Measurements from ENCODE around the gene GFOD2. TPM values are rescaled to one million over a fixed set of nuclear protein-coding genes. Genes with fewer than 3 reads are reported as not detected.

Gene GFOD2
- total RNA-seq, 1 experiment from 2014 or later: 18.6 TPM

DNA sequence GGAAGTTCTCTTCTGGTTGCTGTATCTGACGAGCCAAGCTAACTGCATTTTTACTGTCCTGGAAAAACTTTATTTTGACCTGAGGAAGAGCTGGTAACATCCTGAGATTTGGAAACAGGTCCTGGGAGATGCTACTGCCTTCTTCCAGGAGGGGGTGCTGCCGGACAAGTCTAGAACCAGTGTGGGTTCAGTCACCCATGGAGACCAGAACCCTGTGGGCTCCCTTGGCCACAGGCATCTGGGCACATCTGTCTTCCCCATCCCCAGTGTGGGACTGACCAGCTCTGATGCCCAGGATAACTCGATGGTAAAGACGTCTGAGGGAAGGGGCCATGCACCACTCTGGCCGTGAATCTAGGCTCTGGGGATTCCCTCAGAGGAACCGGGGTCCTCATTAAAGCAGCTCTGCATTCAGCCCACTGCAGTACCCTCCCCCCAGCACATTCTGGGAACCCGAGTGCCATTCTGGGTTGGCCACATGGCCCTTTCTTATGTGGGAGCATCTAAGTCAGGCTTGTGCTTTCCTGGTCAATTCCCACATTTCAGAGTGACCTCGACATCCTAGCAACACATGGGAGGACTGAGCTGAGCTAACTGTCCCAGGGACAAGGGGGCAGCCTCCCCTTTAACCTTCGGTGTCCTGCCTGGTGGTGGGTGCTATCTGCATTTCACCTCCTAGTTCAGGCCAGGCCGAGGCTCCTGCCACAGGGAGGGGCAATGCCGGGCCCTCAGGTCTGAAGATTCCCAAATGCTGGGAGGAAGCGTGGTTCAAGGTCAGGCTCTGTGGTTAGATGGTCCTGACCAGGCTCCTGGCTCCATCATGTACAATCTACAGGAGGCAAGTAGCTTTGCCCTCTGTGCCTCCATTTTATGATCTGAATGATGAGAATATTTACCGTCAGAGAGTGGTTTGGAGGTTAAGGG lies 46.1 kb downstream of the GFOD2 start:
- DNase-seq (ENCODE audit: low read depth): peak; percentile 67

DNA sequence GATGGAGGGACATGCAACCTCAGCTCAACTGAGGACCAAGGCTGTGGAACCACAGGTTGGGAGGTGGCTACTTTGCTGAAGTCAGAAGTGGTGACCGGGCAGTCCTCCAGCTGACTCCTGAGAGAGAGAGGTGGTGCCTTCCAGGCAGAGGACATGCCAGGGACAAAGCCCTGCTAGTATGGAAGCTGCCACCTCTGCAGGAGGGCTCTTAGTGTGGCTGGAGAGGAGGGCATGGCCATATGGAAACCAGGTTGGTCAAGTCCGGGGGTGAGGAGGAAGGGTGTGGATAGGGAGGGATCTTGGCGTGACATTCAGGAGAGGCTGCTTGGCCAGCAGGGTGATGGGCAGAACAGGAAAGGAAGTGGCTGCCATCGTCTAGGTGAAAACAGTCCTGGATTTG lies 46.8 kb downstream of the GFOD2 start:
- DNase-seq (ENCODE audit: low read depth): no peak

DNA sequence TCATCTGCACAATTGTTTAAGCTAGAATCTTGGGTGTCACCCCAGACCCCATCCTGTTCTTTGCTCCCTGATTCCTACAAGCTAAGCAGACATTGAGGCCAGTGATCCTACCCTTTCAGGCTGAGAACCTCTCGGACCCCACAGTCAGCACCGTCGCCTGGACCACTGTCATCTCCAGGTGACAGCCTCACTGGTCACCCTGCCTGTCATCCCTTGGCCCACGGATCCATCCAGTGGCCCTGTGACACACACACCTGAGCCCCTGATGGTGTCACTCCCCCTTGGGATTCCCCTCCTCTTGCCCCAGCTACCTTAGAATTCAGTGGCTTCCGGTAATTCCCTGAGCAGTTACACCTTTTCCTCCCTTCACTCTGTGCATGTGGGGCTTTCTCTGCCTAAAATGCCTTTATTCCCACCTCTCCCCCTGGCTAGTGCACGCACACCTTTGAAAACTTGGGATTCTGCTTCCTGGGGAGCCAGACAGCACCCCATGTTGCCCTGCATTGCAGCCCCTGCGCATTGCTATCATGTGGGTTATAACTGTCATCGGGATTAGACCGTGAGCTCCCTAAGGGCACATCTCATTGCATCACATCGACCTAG lies 49.5 kb downstream of the GFOD2 start:
- no peak for DNase-seq (ENCODE audit: low read depth)

DNA sequence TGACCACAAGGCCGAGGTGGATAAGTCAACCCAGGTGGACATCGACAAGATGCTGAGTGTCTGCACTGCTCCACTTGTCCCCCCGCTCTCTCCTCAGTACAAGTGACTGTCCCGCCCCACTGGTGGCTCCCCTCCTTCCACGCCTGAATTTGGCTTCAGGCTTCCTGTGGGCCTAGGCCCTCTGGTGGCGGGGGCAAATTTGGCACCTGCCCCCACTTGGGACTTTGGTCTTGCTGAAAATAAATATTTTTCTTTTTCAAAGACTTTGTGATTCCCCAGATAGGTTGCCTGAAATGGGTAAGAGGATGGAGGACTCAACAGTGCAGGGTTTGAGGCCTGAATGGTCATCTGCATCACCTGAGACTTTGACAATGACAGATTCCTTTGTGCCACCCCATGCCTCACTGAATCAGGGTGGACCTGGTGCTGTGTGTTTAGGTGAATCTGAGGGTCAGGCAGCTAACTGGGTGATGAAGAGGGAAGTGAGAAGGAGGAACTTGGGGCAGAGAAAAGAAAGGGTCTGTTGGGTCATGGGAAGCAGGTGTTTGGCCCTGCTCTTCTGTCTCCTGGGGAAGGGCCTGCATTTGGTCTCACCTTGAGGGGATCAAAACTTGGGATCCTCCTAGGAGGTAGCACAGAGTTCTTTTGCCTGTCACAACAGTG lies 50.5 kb downstream of the GFOD2 start:
- DNase-seq (ENCODE audit: low read depth): no peak

DNA sequence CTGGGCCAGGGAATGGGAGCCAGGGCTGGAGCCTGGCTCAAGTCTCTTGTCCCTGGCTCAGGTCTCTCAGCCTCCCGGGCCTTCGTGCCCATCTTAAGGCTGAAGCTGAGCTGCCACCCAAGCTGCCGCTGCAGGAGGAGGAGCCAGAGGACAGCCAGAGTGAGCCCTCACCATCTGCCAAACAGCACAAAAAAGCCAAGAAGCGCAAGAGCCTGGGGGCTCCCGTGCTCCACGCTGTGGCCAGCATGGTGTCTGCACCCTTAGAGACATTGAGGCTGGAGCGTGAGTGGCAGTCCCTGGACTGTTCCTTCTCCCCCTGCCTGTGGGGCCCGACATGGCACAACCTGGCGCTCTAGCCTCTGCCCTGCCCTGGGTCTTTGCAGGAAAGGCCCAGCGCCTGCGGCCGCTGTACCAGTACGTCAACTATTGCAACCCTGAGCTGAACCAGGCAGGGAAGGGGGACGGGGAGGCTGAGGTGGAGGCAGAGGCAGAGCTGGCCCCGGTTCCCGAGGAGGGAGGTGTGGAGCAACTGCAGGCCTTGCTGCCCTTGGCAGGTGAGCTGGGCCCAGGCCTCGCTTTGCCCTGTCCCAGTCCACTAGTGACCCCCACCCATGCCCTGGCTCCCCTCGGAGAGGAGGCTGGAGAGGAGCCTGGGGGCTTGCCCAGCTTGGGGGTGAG lies 51.2 kb downstream of the GFOD2 start:
- peak; percentile 96 for DNase-seq (ENCODE audit: low read depth)

DNA sequence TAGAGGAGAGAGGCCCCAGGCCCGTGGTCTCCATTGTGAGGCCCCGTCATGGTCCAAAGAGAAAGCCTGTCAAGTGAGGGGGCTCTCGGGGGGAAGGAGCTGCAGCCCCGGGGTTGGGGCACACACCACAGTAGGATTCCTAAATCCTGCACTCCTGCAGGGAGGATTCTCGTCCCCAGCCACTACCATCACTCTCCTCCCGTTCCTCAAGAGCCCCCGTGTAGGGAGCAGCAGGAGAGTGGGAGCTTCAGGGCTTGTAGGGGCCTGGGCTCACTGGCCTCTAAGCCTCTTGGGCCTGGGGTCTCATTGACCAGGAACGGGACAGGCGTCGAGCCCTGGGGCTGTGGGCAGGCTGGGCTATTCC lies 51.7 kb downstream of the GFOD2 start:
- DNase-seq (ENCODE audit: low read depth): no peak

DNA sequence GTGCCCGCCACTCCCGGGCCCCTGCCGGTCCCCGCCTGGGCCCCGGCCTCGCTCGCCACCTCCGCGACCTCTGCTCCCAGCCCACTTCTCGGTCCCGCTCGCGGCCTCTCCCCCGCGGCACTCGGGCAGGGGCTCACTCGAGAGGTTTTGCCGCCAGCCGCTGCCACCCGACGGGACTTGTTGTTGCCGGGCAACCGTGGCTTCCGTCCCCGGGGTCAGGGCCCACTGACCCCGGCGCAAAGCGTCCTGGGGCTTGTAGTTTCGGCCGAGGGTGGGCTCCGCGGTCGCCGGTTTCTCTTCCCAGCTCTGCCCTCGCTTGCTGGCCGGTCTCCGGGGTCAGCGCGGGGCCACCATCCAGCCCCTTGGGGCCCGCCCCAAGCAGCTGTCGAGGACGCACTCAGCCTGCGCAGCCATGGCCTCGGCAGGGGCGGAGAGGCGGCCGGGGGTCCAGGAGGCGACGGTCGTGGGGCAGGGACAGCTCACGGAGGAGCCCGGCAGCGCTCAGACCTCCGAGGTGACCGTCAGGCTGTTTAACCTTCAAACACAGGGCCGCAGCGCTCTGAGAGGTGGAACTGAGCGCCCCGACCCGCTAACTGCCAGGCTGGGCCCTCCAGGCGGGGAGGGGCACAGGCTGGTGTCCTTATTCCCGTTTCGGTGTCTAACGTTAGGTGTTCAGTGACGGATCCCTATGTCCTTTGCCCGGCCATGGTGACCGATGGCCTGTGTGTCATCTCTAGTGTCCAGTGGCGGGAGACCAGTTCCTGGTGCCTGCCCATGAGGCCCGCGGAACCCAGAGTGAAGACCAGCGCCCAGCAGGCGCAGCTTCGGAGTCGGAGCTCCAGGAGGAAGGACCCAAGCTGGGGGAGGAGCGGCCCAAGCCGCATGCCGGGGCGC lies 52.3 kb downstream of the GFOD2 start, which contains the start of the genes C16orf86 and ENKD1:
C16orf86 (plus strand) TSS at position 256 of the 894 bp plus-strand sequence; CDS start at position 413, 157 bp downstream.
ENKD1 (minus strand) TSS at position 192 of the 894 bp plus-strand sequence. CDS start 308 bp downstream, outside the sequence.
- DNase-seq (ENCODE audit: low read depth): peak; percentile 81

DNA sequence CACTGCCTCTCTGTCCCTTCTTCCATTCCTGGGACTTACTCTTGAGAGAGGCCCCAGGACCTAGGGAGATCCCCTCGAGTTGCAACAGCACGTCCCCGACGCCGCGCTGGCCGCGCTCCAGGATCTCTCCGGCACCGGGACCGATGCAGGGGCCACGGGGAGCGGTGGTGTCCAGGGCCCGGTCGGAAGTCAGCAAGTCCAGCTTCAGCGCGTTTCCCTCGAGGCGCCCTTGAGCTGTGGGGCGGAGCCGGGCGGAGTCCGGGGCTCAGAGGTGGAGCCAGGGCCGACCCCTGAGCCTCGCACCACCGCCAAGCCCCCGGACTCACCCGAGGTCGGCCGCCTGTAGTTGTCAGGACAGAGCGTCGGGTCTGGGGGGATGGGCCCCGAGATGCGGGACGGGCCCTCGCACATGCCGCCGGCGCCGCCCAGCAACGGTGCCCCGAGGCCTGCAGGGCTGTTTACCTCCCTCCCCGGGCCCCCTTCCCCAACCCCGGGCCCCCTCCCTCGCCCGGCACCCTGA lies 53.0 kb downstream of the GFOD2 start:
- peak; percentile 46 for DNase-seq (ENCODE audit: low read depth)

DNA sequence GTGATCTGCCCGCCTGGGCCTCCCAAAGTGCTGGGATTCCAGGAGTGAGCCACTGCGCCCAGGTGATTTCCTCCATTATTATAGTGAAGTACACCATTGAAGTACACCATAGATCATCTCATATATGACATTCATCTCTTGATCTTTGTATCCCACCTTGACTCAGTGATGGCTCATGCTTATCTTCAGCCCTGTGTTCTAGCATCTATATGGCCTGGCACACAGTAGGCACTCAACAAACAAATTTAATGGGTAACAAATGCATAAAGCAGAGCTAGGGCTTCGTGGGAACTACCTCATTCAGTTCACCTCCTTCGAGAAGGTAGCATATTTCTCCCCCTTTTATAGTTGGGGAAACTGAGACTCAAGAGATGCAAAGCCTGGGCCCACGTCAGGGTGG lies 53.5 kb downstream of the GFOD2 start:
- no peak for DNase-seq (ENCODE audit: low read depth)

DNA sequence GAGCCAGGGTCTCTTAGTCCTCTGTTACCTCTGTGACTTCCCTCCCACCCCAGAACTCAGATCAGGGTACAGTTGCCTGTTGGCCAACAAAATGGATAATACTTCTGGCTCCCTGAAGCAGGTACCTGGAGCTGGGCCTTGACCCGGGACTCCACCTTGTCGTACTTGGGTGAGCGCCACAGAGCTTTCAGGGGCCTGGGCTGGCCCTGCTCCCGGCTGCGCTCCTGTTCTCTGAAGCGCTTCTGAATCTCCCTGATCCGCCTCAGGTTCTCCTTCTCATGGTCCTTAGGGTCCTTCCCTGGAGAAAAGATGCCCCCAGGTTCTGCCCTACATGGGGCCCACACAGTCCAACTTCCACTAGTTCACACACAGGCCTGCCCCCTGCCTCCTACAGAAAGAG lies 54.2 kb downstream of the GFOD2 start:
- no peak for DNase-seq (ENCODE audit: low read depth)

DNA sequence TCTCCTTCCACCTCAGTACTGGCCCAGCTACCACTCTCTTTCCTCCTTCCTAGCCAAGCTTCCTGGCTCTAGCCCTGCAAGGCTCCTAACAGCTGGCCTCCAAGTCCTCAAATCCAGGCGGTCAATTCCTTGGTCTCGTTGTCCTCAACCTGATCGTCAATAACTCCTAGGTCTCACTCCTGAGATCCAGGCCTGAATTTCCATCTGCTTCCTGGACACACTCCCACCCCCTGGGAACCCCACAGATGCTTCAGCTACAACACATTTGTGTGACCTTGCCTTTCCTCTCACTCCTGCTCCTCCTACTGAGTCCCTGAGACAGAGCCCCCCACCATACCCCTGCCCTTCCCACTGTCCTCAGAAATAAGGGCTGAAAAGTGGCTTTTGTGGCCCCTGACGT lies 54.9 kb downstream of the GFOD2 start:
- no peak for DNase-seq (ENCODE audit: low read depth)

DNA sequence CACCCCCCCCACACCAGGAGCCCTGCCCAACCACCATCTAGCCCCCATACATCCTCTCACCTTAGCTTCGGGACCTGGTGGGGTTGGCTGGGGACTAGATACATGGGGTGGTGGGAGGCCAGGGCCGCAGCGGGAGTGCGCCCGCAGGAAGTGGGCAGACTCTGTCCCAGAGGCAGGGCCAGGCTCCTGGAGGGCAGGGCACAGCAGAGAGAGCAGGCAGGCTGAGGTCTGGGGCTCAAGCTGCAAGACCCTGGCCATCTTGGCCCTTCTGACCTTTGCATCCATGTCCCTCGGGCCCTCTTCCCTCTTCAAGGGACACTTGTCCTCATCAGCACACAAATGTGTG lies 55.3 kb downstream of the GFOD2 start:
- no peak for DNase-seq (ENCODE audit: low read depth)

DNA sequence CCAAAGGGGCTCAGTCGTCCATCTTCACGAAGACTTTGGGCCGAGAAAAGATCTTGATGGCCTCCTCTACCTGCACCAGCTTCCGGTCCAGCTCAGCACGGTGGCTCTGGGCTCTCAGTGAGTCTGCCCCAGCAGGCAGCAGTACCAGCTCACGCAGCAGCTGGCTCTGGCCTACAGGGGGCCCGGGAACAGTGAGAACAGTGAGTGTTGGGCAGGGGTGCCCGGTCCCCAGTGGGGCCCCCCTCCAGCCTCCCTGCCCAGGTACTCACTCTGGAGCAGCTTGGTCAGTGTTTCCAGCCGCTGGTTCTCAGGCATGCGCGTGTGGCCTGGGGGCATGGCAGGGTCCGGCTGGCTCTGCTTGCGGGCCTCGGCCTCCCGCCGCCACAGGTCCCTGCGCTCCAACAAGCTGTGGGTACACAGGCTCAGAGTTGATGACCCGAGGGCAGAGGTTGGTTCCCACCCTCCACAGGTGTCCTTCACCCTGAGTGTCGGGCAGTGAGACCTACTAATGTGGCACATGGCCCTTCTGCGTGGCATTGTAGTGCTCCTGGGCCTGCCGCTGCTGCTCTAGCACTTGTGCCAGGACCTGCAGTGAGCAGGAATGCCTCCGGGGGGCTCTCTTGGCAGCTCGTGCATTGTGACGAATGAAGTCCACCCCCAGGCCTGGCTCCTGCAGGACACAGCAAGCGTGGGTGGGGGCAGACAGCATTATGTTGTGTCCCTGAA lies 55.8 kb downstream of the GFOD2 start:
- no peak for DNase-seq (ENCODE audit: low read depth)

DNA sequence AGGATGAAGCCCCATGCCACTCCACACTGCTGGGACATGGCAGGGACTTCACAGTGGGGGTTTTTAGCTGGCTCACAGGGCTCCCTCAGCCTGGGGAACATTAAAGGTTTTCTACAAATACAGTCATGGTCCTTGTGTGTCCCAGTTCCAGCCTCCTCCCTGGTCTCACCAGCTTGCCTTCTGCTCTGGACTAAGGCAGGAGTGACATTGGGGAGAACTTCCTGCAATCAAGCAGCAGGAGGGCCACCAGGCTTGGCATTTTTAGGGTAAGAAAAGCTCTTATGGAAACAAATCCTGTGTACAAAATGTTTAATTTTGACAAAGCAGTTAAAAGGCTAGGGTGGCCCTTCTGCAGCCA lies 56.5 kb downstream of the GFOD2 start:
- no peak for DNase-seq (ENCODE audit: low read depth)

DNA sequence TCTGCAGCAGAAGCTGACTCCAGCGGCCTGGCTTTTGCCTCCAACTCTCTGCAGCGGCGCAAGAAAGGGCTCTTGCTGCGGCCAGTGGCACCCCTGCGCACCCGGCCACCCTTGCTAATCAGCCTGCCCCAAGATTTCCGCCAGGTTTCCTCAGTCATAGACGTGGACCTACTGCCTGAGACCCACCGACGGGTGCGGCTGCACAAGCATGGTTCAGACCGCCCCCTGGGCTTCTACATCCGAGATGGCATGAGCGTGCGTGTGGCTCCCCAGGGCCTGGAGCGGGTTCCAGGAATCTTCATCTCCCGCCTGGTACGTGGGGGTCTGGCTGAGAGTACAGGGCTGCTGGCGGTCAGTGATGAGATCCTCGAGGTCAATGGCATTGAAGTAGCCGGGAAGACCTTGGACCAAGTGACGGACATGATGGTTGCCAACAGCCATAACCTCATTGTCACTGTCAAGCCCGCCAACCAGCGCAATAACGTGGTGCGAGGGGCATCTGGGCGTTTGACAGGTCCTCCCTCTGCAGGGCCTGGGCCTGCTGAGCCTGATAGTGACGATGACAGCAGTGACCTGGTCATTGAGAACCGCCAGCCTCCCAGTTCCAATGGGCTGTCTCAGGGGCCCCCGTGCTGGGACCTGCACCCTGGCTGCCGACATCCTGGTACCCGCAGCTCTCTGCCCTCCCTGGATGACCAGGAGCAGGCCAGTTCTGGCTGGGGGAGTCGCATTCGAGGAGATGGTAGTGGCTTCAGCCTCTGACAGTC lies 57.0 kb downstream of the GFOD2 start:
- no peak for DNase-seq (ENCODE audit: low read depth)

DNA sequence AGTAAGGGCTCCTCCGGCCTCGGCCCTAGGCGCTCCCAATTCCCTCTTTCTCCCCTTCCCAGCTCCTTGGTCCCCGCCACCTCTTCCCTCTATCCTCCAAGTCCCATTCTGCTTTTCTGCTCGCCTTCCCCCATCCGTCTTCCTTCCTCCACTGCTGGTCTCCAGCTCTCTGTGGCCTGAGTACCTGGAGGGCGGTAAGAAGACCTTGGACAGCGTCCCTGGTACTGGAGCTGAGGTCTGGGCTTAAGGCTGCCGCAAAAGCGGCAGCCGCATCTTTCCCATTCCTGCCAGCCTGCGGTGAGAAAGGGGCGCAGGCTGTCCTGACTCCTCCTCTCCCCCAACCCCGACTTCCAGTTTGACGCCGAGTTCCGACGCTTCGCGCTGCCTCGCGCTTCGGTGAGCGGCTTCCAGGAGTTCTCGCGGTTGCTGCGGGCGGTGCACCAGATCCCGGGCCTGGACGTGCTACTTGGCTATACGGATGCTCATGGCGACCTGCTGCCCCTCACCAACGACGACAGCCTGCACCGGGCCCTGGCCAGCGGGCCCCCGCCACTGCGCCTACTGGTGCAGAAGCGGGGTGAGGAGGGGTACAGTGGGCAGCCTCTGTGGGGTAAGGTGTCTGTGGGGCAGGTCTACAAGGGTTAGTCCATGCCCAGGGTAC lies 57.9 kb downstream of the GFOD2 start:
- peak; percentile 62 for DNase-seq (ENCODE audit: low read depth)

DNA sequence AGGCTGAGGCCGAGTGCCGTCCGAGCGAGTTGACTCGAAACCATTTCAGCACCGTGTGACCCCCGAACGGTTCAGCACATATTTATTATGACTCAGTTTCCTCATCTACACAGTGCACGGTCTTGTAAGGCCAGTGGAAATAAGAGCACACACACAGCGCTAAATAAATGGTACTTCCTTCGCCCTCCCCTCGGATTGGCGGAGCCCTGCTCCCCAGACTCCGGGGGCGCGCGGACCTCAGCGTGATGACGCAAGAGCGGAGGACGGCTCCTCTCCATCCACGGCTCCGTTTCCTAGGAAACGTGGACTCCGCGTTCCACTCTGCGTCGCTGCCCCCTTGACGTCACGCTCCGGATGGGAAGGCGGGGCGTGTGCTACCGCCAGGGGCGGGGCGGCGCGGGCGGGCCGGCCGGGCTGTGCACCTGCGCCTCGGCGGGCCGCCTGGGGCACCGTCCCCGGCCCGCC lies 58.5 kb downstream of the GFOD2 start, which contains the start of gene PARD6A:
PARD6A (plus strand) TSS at position 397 of the 465 bp plus-strand sequence. CDS start 79 bp downstream, outside the sequence.
- DNase-seq (ENCODE audit: low read depth): peak; percentile 97

All from M059J (cell line).